ENCODE data around the gene DENND1B.

Gene DENND1B

DNA sequence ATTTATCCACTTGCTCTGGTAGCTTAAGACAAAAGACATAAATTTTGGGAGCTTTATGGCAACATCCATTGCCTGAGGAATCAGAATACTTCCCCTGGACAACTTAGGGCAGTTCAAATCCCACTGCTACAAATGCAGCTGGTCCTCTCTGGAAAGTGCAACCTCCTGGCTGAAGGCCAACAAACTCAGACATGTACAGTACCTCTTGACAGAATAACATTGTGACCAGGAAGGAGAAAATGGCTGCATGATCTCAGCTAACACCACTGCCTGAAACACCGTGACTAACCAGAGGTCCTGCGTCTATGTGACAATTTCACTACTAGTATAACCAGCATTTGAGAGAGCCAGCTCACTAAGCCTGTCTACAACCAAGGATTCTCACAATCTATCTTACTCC is 288.3 kb downstream of the DENND1B start:
- no peaks in the 10 kb centered on the region for H3K36me3 ChIP-seq
- H3K9me3 ChIP-seq, result no peaks in the 10 kb centered on the region
- TF ChIP-seq, protein P1, sequence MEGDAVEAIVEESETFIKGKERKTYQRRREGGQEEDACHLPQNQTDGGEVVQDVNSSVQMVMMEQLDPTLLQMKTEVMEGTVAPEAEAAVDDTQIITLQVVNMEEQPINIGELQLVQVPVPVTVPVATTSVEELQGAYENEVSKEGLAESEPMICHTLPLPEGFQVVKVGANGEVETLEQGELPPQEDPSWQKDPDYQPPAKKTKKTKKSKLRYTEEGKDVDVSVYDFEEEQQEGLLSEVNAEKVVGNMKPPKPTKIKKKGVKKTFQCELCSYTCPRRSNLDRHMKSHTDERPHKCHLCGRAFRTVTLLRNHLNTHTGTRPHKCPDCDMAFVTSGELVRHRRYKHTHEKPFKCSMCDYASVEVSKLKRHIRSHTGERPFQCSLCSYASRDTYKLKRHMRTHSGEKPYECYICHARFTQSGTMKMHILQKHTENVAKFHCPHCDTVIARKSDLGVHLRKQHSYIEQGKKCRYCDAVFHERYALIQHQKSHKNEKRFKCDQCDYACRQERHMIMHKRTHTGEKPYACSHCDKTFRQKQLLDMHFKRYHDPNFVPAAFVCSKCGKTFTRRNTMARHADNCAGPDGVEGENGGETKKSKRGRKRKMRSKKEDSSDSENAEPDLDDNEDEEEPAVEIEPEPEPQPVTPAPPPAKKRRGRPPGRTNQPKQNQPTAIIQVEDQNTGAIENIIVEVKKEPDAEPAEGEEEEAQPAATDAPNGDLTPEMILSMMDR (IDR thresholded peaks at IDR 0.05; ENCODE audit: low read depth, low read length), result no peak
- H3K4me3 ChIP-seq (ENCODE audit: low read depth, low read length), result no peak overlapping the region
- H3K27me3 ChIP-seq, result no peaks in the 10 kb centered on the region
- peaks cover 4% of the 10 kb centered on the region for H3K4me1 ChIP-seq
- peak; percentile 56 for DNase-seq

DNA sequence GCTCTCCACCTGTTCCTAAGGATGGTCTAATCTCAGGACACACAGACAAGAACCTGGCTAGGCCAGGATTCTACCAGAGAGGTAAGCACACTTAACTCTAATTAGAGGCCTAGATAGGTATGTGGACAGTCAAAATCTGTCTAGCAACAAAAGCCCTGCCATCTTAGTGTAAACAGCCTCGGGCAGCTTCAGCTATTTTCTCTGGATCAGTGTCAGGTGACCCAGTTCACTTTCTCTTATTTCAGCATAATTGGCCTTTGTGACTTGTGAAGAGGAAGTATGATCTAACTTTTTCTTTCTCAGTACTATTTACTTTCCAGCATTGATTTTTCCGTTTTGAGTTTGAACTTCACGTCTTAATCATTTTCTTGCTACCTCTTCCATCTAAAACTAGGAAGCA is 289.5 kb downstream of the DENND1B start:
- TF ChIP-seq, protein P1 (IDR thresholded peaks at IDR 0.05; ENCODE audit: low read depth, low read length), result no peak
- no peaks in the 10 kb centered on the region for H3K27me3 ChIP-seq
- no peaks in the 10 kb centered on the region for H3K36me3 ChIP-seq
- peaks cover 11% of the 10 kb centered on the region for H3K4me1 ChIP-seq
- H3K4me3 ChIP-seq (ENCODE audit: low read depth, low read length), result no peak overlapping the region
- no peaks in the 10 kb centered on the region for H3K9me3 ChIP-seq
- no peak for DNase-seq

DNA sequence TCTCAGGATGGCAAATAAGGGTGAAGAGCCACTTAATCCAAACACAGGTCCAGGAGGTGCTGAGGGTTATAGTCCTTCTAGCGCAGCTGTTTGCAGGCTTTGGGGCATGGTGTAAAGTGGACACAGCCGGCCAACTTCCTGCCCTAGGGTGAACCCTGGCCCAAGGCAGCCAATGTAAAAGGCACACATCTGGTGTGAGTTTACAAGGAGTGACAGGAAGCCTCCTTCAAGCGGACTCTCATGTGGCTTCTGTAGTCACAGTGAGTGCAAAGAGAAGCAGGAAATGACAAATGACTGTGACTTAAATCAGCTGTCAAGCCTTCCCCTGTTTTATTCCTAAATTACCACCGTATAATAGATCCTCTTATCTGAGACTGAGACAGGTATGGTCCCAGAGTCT is 294.2 kb downstream of the DENND1B start:
- TF ChIP-seq, protein P1 (IDR thresholded peaks at IDR 0.05; ENCODE audit: low read depth, low read length), result no peak
- Histone ChIP-seq H3K4me3 (ENCODE audit: low read depth, low read length) (no peak overlapping the region), H3K4me1 (peaks cover 7% of the 10 kb centered on the region; the same call in 1 of the 2 replicates), H3K9me3 (no peaks in the 10 kb centered on the region), H3K36me3 (no peaks in the 10 kb centered on the region), H3K27me3 (no peaks in the 10 kb centered on the region)
- peak; percentile 26 for DNase-seq

DNA sequence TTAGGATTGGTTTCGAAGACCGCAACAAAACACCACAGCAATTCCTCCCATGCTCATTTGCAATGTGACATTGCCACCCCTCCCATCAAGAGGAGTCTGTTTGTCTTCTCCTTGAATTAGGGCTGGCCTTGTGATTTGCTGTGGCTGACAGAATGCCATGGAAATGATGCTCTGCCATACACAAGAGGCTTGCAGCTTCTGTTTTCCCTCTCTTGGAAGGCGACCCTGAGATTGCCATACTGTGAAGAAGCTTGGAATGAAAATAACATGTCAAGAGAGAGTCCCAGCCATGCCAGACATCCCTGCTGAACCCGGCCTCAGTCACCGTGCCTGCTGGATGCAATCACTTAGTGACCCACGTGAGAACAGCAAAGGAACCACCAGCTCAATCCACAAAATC is 294.8 kb downstream of the DENND1B start:
- TF ChIP-seq, protein P1 (IDR thresholded peaks at IDR 0.05; ENCODE audit: low read depth, low read length), result no peak
- H3K4me3 ChIP-seq (ENCODE audit: low read depth, low read length), result no peak overlapping the region
- H3K36me3 ChIP-seq, result no peaks in the 10 kb centered on the region
- H3K4me1 ChIP-seq, result peaks cover 7% of the 10 kb centered on the region; the same call in 1 of the 2 replicates
- DNase-seq, result no peak
- H3K9me3 ChIP-seq, result no peaks in the 10 kb centered on the region
- no peaks in the 10 kb centered on the region for H3K27me3 ChIP-seq

DNA sequence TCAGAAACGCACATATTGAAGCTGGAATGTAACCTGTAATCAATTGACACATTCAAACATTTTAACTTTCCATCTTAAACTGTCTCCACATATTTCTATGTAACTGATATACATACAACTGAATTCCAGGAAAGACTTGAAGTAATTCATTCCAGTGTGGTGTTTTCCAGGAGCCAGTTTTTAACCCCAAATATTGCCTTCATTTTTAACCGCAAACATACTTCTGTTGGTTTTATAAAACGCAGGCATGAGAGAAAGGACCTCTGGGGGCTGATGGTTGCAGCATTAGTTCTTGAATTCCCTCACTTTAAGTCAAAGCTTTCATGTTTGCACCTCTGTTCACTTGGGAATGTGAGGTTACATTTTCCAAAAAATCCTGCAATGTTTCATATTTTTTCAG is 303.1 kb downstream of the DENND1B start:
- TF ChIP-seq, protein P1 (IDR thresholded peaks at IDR 0.05; ENCODE audit: low read depth, low read length), result no peak
- H3K4me1 ChIP-seq, result peaks cover 41% of the 10 kb centered on the region
- H3K9me3 ChIP-seq, result no peaks in the 10 kb centered on the region
- no peaks in the 10 kb centered on the region for H3K36me3 ChIP-seq
- DNase-seq, result no peak
- no peaks in the 10 kb centered on the region for H3K27me3 ChIP-seq
- no peak overlapping the region for H3K4me3 ChIP-seq (ENCODE audit: low read depth, low read length)

DNA sequence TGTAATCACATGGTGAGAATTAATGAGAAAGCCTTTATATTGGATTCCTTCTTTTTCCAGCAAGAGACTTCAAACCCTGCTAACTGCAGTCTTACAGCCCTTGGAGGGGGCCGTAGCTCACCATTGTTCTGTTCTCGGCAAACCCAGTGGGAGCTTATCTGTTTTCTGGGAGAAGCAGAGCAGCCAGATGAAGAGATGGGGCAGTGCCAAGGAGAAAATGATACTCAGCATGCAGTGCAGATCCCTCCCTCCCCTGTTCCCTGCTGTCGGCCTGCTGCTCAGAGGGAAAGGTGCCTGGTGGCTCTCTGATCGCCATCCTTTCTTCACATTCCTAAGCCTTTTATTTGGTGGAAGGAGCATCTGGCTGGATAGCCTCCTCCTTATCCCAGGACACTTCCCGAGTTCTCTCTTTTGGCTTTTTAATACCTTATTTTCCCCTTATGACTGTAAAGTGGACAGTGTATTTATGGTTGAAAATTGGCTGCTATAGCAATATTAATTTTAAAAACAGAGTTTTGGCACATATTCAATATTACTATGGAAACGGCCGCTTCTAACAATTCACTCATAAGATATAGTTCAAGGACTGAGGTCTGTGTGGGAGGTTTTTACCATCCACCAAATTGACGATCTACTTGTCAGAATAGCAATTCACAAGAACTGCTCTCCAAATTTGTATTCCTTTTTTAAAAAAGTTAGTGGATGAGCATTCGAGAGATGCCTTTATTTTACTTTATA is 303.9 kb downstream of the DENND1B start:
- Histone ChIP-seq H3K4me3 (ENCODE audit: low read depth, low read length) (peak overlapping the region; percentile 9), H3K4me1 (peaks cover 41% of the 10 kb centered on the region), H3K9me3 (no peaks in the 10 kb centered on the region), H3K27me3 (no peaks in the 10 kb centered on the region), H3K36me3 (no peaks in the 10 kb centered on the region)
- TF ChIP-seq, protein P1 (IDR thresholded peaks at IDR 0.05; ENCODE audit: low read depth, low read length), result no peak
- DNase-seq, result peak; percentile 68
